Breast epithelium (tissue), 3 donors: ENCODE results near the gene C9orf72.

Experiments
- POLR2A ChIP-seq: fragments of 450-650 bp; IDR thresholded peaks from one replicate; pipeline ENCODE4 v1.6.1; 2016; ENCODE audit warnings: antibody characterized with exemption, mild to moderate bottlenecking, moderate library complexity
- POLR2AphosphoS5 ChIP-seq, 3 donors: sonication (generic); formaldehyde crosslinking; IDR thresholded peaks; one replicate each; pipeline ENCODE4 v1.6.1; 2017; ENCODE audit warnings: antibody characterized with exemption in 3 of 3
- TF ChIP-seq, protein P1 (sequence below), 3 donors: fragments of 450-650 bp; IDR thresholded peaks; one replicate each; pipeline ENCODE4 v1.5.1; 2016 to 2017; ENCODE audit warnings: antibody characterized with exemption in 3 of 3, mild to moderate bottlenecking in 3 of 3, moderate library complexity in 3 of 3

DNA sequence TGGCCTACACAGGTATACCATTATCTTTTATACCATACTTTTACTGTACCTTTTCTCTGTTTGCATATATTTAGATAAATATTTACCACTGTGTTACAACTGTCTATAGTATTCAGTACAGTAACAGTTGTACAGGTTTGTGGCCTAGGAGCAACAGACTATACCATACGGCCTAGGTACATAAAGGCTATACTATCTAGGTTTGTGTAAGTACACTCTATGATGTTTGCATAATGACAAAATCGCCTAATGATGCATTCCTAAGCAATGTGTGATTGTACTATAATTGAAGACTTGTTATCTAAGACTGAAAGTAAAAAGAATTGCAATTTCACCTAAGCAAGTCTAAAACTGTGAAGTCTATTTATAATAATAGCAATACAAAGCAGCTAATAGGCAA is 3.9 kb downstream of the C9orf72 start:
- TF ChIP-seq, protein P1, sequence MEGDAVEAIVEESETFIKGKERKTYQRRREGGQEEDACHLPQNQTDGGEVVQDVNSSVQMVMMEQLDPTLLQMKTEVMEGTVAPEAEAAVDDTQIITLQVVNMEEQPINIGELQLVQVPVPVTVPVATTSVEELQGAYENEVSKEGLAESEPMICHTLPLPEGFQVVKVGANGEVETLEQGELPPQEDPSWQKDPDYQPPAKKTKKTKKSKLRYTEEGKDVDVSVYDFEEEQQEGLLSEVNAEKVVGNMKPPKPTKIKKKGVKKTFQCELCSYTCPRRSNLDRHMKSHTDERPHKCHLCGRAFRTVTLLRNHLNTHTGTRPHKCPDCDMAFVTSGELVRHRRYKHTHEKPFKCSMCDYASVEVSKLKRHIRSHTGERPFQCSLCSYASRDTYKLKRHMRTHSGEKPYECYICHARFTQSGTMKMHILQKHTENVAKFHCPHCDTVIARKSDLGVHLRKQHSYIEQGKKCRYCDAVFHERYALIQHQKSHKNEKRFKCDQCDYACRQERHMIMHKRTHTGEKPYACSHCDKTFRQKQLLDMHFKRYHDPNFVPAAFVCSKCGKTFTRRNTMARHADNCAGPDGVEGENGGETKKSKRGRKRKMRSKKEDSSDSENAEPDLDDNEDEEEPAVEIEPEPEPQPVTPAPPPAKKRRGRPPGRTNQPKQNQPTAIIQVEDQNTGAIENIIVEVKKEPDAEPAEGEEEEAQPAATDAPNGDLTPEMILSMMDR (IDR thresholded peaks at IDR 0.05) = no peak
- no peak for TF ChIP-seq POLR2AphosphoS5 (IDR thresholded peaks at IDR 0.05)
- TF ChIP-seq POLR2A = no peak
